GM19240 (cell line): ENCODE results near the gene MRPL40.

Source experiments
- DNase-seq: peaks from one replicate; pipeline ENCODE4 v3.0.0; 2011; ENCODE audit warnings: low spot score; ENCODE audit not compliant: insufficient read length

The MRPL40 gene

DNA sequence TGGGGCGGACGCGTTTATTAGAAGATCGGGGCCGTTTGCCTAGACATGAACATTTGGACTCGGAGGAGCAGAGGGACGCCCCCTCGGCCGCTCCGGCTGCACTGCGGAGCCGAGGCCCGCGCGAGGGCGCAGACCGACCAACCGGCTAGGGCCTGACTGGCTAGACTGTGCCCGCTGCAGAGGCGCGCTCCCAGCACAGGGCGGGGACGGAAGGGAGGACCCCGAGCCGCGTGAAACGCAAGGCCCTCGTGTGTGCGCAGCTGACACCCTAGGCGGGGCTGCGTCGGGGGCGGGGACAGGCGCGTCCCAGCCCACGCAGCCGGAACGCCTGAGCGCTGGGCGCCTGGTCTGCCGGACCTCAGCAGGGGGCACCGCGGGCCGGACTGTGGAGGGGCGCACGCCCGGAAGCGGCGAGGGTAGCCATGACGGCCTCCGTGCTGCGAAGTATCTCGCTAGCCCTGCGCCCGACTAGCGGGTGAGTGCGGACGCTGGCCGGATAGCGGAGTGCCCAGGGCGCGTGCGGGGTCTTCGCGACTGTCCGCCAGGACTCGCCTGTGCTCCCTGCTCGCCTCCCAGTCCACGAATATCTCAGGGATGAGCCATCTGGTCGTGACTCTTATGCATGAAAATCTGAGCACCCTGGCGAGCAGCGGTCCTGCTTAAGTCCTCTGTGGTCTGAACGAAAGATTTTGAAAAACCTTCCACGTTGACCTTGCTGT lies at the start of gene MRPL40:
Gene MRPL40 (plus strand): TSS at position 413 of the 719 bp plus-strand sequence. CDS start 10 bp downstream, at position 423.
- peak; percentile 81 for DNase-seq

DNA sequence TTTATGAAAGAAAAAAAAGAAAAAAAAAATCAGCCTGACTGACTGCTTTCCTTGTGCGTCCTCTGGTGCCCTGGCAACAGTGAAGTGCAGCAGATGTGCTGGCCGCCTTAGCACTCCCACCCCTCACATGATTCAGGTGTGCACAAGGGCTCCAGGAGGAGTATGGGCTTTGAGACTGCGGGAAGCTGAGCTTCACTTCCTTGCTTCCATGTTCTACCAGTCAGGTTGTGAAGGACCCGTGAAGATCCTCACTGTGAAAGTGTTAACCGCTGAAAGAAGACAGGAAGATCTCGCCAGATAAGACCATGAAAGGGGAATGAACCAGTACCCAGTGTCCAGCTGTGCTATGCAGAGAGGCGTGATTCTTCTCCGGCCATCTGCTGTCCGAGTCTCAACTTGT lies 49.1 kb upstream of the MRPL40 start:
- no peak for DNase-seq

GRCh38 chr22:19385221-19385906 lies 47.0 kb upstream of the MRPL40 start:
- DNase-seq = no peak

GRCh38 chr22:19386248-19386647 lies 46.1 kb upstream of the MRPL40 start:
- DNase-seq = no peak

DNA sequence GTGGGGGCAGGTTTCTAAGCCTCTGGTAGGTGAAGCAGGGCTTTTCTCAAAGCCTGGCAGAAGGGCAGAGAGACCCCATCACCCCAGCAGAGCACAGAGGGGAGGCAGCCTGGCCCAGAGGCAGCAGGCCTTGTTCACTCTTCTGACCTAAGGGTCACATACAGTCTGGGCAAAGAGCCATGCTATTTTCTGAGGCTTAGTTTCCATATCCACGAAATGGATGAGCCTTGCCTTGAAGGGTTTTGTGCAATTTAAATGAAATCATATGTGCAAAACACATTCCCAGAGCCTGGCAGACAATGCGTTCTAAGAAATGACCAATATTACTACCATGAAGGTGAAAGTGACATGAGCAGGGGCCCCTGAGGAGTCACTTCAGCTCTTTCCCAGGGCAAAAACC lies 45.3 kb upstream of the MRPL40 start:
- DNase-seq = no peak

GRCh38 chr22:19387575-19387974 lies 44.8 kb upstream of the MRPL40 start:
- no peak for DNase-seq

DNA sequence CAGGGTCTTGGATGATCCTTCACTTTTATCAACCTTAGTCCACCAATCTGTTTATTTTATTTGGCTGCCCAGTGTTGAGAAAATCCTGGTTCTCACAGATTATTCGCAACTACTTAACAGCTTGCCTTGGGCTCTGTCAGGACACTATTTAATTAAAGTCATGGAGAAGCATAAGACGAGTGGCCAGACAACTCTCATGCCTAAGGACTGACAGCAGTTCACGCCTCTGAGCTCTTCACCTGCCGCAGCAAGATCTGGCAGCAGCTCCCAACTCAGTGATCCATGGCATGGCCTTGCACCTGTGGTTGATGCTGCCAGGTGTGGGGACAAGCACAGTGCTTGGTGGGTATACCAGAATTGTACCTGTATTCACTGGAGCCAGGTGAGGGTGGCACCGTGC lies 38.6 kb upstream of the MRPL40 start:
- DNase-seq = no peak

DNA sequence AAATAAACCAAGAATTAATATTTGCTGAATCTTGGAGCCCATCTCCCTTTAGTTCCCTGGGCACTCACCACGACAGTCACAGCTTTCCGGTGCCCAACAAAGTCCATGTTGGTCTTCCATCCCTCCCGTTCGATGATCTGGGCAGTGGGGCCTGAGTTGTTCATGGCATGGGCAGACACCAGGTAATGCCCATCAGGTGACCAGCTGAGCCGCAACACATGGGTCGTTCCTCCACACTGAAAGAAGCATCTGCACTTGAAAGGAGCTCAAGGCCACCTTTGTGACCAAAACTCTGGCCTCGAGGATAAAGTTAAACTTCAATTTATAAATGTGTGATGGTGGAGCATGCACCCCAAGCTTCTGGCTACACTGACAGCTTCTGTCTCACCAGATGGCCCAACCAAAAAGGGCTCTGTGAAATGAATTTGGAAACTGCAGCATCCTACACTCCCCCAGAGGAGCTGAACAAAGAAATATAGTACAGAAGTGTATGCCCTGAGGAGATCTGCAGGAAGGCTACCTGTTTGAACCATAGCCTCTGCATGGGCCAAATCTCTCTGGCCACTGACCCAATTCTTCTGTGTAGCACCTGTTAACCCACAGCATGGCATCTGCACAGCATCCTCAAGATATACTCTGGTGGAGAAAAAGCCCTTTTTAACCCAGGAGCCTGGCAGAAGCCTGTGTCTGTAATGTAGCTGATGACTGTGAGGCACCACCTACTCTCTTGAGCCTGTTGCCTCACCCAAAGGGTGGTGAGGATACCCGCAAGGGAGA lies 37.9 kb upstream of the MRPL40 start:
- DNase-seq = no peak

GRCh38 chr22:19395276-19395675 lies 37.1 kb upstream of the MRPL40 start:
- no peak for DNase-seq

DNA sequence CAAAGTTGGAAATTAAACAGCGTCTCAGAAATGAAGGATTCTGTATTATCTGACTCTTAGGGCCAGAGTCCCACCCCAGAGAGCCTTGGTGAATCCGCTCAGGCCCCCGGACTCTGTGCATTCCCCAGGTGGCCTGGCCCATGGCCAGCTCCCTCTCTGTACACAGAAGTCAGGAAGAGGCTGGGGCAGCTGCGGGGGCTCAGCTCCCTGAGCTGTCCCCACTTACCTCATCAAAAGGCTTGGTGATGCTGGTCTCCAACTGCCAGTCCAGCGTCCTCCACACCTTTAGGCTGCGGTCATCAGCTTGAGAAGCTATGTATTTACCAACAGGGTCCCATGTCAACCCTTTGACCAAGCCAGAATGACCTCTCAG lies 35.8 kb upstream of the MRPL40 start:
- no peak for DNase-seq

DNA sequence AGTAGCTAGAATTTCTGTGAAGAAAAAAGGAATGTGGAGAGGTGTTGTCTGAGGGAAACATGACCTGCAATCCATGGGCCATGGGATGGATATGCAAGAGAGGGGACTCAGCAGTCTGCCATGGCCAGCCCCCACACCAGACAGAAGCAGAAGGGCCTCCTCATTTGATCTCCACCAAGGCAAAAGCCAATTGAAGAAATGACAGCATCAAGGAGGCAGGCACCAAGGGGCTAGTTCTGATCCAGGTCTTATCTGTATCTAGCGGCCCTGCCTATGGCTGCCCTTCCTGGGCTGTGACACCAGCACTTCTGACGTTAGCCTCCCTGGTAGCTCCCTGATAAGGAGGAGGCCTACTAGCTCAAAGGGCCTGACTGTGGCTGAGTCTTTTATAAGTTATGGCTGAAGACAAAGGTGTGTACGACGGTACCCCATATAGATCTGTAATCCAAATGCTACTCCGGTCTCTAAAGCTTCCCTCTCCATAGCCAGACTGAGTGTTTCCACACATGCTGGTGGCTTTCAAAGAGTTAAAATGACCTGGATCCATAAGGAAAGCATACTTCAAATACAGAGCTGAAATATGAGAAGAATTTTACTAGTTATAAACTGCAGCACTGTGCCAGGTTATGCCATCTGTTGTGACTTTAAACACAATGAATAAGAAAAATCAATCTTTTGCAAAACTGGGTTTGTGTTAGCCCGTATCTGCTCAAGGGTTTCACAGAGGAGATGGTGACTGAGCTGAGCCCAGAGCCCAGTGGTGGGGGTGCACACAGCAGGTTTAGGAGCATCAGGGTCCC lies 35.2 kb upstream of the MRPL40 start:
- no peak for DNase-seq

GRCh38 chr22:19397734-19398104 lies 34.6 kb upstream of the MRPL40 start:
- DNase-seq = no peak

GRCh38 chr22:19398206-19398605 lies 34.1 kb upstream of the MRPL40 start:
- no peak for DNase-seq

GRCh38 chr22:19398652-19399051 lies 33.7 kb upstream of the MRPL40 start:
- no peak for DNase-seq

GRCh38 chr22:19400881-19401280 lies 31.5 kb upstream of the MRPL40 start:
- no peak for DNase-seq

DNA sequence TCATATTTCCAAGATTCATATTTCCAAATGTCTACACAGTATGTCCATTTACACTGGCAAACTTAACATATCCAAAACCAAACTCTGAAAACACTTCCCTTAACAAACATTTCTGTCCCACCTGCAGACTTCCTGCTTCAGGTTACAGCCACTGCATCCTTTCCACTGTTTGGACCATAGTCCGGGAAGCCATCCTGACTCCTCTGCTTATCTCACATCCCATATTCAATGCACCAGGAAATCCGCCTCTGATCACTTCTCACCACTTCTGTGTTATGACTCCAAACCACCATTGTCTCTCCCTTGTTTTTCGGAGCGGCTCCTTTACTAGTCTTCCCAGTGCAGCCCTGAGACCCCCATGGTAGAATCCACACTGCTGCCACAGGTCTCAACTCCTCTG lies 30.9 kb upstream of the MRPL40 start:
- DNase-seq = no peak

- DNase-seq = no peak
Observed at GRCh38 chr22:19402642-19403191, 29.6 kb upstream of the MRPL40 start.

DNA sequence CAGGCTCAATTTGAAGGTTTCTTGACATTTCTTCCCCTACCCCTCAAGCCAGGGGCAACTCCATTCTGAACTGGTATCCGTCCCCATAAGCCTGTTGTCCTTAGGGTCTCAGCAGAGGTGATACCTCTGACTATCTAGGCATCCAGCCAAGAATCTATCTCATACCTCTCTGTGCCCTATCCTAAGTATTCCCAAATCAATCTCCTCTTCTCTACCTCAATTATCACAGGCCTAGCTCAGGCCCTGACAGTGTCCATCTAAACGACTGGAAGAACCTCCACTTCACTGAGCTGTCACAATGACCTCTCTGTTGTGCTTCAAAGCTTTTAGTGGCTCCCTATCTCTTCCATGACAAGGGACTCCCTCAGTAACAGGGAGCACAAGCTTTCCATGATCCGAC lies 27.7 kb upstream of the MRPL40 start:
- no peak for DNase-seq

DNA sequence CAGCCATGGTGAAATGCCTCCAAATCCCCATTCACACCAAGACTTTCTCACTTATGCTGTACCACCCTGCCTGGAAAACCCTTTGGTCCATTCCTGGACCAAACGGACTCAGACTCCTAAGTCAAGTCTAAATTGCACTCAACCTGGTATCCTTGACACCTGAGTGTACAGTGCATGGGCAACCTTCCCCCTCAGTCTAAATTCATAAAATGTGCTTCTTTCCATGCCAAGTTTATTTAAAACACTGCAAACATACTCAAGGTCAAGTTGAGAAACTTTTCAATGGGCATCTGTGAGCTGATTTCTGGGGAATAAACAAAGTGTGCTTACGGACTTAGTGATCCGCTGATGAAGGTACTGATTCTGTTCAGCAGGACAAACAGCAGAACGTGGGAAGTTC lies 27.2 kb upstream of the MRPL40 start:
- DNase-seq = no peak

GRCh38 chr22:19405652-19406051 lies 26.7 kb upstream of the MRPL40 start:
- no peak for DNase-seq

GRCh38 chr22:19406281-19406811 lies 26.0 kb upstream of the MRPL40 start:
- DNase-seq = no peak
